Mucosa of stomach (tissue), 1 donor: ENCODE measurements around the gene EEF1A2.
A peak's percentile ranks its signal among the peaks of the same experiment; 100 is the strongest.
"Not testable (repeated sequence)": the region's sequence is repeated elsewhere in the genome, so short reads cannot be mapped to it uniquely, and the experiment has no call there.

Experiments
- H3K27me3 ChIP-seq: one replicate; pipeline ENCODE4 v1.7.0; 2013; ENCODE audit warnings: mild to moderate bottlenecking, low read length; ENCODE audit not compliant: control insufficient read depth, insufficient read depth
- H3K36me3 ChIP-seq: one replicate; pipeline ENCODE4 v1.7.0; 2013; ENCODE audit warnings: low read length; ENCODE audit not compliant: control insufficient read depth, insufficient read depth
- H3K4me1 ChIP-seq: one replicate; pipeline ENCODE4 v1.7.0; 2013; ENCODE audit warnings: mild to moderate bottlenecking, low read length; ENCODE audit not compliant: control insufficient read depth, insufficient read depth
- H3K4me3 ChIP-seq: one replicate; pipeline ENCODE4 v1.7.0; 2013; ENCODE audit warnings: low read length
- H3K9ac ChIP-seq: one replicate; pipeline ENCODE4 v1.7.0; 2013; ENCODE audit warnings: mild to moderate bottlenecking, low read length, moderate library complexity
- H3K9me3 ChIP-seq: one replicate; pipeline ENCODE4 v1.7.0; 2013; ENCODE audit warnings: mild to moderate bottlenecking, low read length, moderate library complexity; ENCODE audit not compliant: control insufficient read depth
- donor health status: Pancreatic carcinoma.

EEF1A2 gene

GRCh38 chr20:63522981-63523611, 24.2 kb upstream of the EEF1A2 start:
- no peaks in the 10 kb centered on the region for H3K9me3 ChIP-seq
- H3K4me3 ChIP-seq = no peak overlapping the region
- H3K36me3 ChIP-seq = peaks cover 11% of the 10 kb centered on the region
- H3K4me1 ChIP-seq = peaks cover 34% of the 10 kb centered on the region
- no peaks in the 10 kb centered on the region for H3K27me3 ChIP-seq
- no peak overlapping the region for H3K9ac ChIP-seq

- Histone ChIP-seq H3K9ac (peak overlapping the region; percentile 74), H3K27me3 (no peaks in the 10 kb centered on the region), H3K4me1 (peaks cover 34% of the 10 kb centered on the region), H3K4me3 (peak overlapping the region; percentile 45), H3K9me3 (no peaks in the 10 kb centered on the region), H3K36me3 (peaks cover 11% of the 10 kb centered on the region)
Measured at GRCh38 chr20:63522091-63522868, 23.4 kb upstream of the EEF1A2 start.

DNA sequence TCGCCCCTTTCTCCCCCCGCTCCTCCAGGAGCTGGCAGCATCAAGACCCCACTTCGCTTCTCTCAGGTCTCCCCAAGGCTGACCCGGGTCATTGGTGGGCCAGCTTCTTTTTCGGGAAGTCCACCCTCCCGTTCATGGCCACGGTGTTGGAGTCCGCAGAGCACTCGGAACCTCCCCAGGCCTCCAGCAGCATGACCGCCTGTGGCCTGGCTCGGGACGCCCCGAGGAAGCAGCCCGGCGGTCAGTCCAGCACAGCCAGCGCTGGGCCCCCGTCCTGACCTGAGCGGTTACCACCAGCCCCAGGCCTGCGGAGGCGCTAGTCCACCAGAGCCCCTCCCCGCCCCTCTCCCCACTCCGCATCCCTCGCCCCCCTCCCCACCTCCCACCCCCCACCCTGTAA, 22.7 kb upstream of the EEF1A2 start:
- no peaks in the 10 kb centered on the region for H3K27me3 ChIP-seq
- peak overlapping the region; percentile 98 for H3K4me3 ChIP-seq
- peaks cover 34% of the 10 kb centered on the region for H3K4me1 ChIP-seq
- peaks cover 11% of the 10 kb centered on the region for H3K36me3 ChIP-seq
- peak overlapping the region; percentile 87 for H3K9ac ChIP-seq
- H3K9me3 ChIP-seq = no peaks in the 10 kb centered on the region

- Histone ChIP-seq H3K4me1 (peaks cover 32% of the 10 kb centered on the region), H3K9ac (peak overlapping the region; percentile 87), H3K27me3 (no peaks in the 10 kb centered on the region), H3K9me3 (no peaks in the 10 kb centered on the region), H3K4me3 (peak overlapping the region; percentile 98), H3K36me3 (peaks cover 11% of the 10 kb centered on the region)
Measured at GRCh38 chr20:63520934-63521601, 22.2 kb upstream of the EEF1A2 start.

DNA sequence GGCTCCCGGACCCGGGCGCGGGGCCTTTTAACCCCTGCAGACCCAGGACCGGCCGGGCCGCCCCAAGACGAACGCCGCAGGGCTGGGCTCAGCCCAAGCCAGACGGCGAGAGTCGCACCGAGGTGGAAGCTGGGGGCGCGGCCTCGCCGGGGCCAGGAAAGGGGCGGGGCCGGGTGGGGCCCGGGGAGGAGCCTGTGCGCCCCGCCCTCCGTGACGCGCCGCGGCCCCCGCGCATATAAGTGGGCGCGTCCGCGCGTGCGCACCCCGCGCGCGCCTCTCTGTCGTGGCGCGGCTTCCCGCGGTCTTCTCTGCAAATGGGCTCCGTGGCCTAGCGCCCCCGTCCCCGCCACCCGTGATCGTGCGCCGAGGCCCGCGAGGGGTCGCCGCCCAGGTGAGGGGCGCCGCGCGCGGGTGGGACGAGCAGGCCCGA, 21.6 kb upstream of the EEF1A2 start, which contains the start of gene PPDPF:
Gene PPDPF (plus strand): TSS at position 262 of the 430 bp plus-strand sequence. CDS start 544 bp downstream, outside the sequence.
- no peaks in the 10 kb centered on the region for H3K27me3 ChIP-seq
- no peaks in the 10 kb centered on the region for H3K9me3 ChIP-seq
- H3K4me1 ChIP-seq = peaks cover 29% of the 10 kb centered on the region
- peak within 1 kb of the TSS; percentile 98 for H3K4me3 ChIP-seq
- H3K36me3 ChIP-seq = peaks cover 11% of the 10 kb centered on the region
- H3K9ac ChIP-seq = peak within 1 kb of the TSS; percentile 87

DNA sequence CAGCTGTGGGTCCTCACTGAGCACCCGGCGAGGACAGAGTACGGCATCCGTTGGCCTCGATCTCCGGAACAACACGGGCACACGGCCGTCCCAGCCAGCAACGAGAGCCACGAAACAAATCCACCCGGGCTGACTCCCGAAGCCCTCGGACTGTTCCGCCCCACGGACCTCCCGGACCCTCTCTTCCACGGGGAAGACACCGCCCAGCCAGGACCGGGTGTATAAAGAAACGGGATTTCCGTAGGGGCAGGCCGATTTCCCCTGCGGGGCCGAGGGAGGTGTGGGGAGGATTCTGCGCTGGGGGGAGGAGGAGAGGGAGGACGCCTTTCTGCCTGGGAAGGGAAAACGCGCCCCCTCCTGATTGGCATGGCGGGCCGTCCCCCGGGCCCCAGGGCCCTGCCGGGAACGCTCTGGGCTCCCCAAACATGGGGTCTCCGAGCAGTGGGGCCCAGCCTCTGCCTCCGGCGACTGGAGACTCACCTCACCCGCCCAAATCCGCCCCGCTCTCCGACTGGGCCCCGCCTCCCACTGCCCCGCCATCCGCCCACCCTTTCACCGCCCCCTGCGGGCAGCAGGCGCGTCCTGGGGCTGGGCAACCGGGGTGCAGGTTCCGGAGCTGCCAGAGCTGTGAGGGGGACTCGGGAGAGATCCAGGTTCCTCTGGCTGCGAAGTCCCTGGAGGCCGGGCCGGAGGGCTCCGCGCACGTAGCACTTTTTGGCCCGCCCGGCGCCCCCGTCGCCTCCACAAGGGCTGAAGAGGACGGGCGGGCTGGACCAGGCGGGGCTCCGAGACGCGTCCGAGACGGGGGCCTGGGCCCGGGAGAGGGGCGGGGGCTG, 21.0 kb upstream of the EEF1A2 start:
- Histone ChIP-seq H3K9me3 (no peaks in the 10 kb centered on the region), H3K4me1 (peaks cover 29% of the 10 kb centered on the region), H3K4me3 (peak overlapping the region; percentile 31), H3K27me3 (no peaks in the 10 kb centered on the region), H3K9ac (peak overlapping the region; percentile 66), H3K36me3 (peaks cover 11% of the 10 kb centered on the region)

DNA sequence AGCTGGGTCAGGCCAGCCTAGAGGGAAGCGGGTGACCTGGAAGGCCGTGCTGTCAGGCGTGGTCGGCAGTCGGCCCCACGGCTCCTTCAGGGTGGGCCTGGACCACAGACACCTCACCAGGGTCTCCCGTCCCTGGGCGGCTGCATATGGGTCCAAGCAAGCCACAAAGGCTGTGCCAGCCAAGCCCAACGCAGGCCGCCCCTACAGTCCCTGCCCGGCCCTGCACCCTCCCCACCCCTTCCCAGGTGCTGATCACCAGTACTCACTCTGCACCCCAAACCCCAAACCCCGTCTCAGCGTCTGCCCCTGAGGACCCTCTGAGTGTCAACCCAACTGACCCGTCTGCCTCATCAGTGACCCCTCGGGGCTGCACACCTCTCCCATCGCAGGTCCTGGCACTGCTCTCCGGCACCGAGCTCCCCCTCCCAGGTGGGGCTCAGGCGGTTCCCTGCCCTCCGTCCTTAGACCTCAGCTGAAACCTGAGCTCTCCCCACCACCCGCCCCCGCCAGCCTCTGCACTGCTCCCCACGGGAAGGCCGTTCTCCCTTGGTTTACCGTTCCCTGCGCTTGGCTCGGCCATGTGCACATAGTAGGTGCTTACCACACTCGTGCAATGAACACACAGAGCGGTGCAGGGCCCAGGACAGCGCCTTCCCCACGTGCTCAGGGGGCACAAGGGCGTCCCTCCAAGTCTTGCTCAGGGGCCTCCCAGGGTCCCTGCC, 20.2 kb upstream of the EEF1A2 start:
- Histone ChIP-seq H3K9me3 (no peaks in the 10 kb centered on the region), H3K9ac (peak overlapping the region; percentile 66), H3K27me3 (no peaks in the 10 kb centered on the region), H3K4me3 (peak overlapping the region; percentile 31), H3K36me3 (peaks cover 11% of the 10 kb centered on the region), H3K4me1 (peaks cover 29% of the 10 kb centered on the region)

DNA sequence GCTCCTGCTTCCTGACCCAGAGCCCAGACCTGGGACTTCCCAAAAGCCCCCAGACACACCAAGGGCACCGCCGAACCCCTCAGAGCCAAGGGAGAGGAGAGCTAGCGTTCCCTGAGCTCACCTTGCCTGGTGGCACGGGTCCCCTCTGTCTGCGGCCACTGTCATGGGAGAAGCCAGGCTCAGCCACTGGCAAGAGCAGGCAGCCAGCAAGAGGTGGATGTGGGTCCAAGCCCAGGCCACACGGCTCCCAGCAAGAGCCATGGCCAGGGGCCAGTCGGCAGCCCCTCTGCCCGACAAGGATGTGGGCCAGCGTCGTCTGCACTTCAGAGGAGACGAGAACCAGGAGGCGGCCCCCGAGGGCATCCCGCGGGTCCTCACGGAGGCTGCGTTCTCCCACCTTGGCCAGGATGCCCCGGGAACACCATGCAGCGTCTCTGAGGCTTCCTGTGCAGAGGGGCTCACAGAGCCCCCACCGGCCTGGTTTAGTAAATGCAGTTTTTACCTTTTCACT, 19.5 kb upstream of the EEF1A2 start:
- Histone ChIP-seq H3K9me3 (no peaks in the 10 kb centered on the region), H3K4me1 (peaks cover 25% of the 10 kb centered on the region), H3K9ac (no peak overlapping the region), H3K27me3 (no peaks in the 10 kb centered on the region), H3K36me3 (peaks cover 11% of the 10 kb centered on the region), H3K4me3 (no peak overlapping the region)

- H3K27me3 ChIP-seq = no peaks in the 10 kb centered on the region
- peaks cover 11% of the 10 kb centered on the region for H3K36me3 ChIP-seq
- H3K4me3 ChIP-seq = no peak overlapping the region
- no peaks in the 10 kb centered on the region for H3K9me3 ChIP-seq
- H3K9ac ChIP-seq = no peak overlapping the region
- peaks cover 19% of the 10 kb centered on the region for H3K4me1 ChIP-seq
Measured at GRCh38 chr20:63517376-63518309, 18.8 kb upstream of the EEF1A2 start.

DNA sequence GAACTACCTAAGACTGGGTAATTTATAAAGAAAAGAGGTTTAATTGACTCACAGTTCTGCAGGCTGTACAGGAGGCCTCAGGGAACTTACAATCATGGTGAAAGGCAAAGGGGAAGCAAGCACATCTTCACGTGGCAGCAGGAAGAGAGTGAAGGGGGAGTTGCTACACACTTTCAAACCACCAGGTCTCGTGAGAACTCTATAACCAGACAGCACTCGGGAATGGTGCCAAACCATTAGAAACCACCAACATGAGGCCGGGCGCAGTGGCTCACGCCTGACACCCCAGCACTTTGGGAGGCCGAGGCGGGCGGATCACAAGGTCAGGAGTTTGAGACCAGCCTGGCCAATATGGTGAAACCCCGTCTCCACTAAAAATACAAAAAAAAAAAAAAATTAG, 15.6 kb upstream of the EEF1A2 start:
- not testable (repeated sequence) for H3K4me1 ChIP-seq, H3K9ac ChIP-seq, H3K9me3 ChIP-seq, H3K27me3 ChIP-seq, H3K4me3 ChIP-seq, H3K36me3 ChIP-seq
